Spleen (tissue), 7 donors: ENCODE results near the gene NOL9.

Source experiments
- POLR2A ChIP-seq, 3 donors: fragments of 450-650 bp; IDR thresholded peaks; one replicate each; pipeline ENCODE4 v1.5.1; 2017; ENCODE audit warnings: antibody characterized with exemption in 3 of 3, mild to moderate bottlenecking in 1 of 3
- POLR2AphosphoS5 ChIP-seq, 3 donors: sonication (generic); formaldehyde crosslinking; IDR thresholded peaks; one replicate each; pipeline ENCODE4 v1.5.1; 2017; ENCODE audit warnings: antibody characterized with exemption in 3 of 3
- TF ChIP-seq, protein P1 (sequence below), 11 experiments: fragments of 200-600 bp in 7 of 11; fragments of 450-650 bp in 4 of 11; sonication (generic) in 4 of 11; IDR thresholded peaks in 8 of 11; conservative IDR thresholded peaks in 3 of 11; 1 replicate in 7 of 11; 2 replicates in 4 of 11; pipeline versions ENCODE4 v1.4.0 to v1.8.0; 2016 to 2021; ENCODE audit warnings: antibody characterized with exemption in 11 of 11, inconsistent platforms in 4 of 11, mild to moderate bottlenecking in 1 of 11
- donor health status: DM: no; HTN: no; CAD: no; lungs with moderate emphysema.
- donor health status: DM: no; HTN: no; CAD: no.
- donor health status: DM: no; HTN: no; CAD: no.

DNA sequence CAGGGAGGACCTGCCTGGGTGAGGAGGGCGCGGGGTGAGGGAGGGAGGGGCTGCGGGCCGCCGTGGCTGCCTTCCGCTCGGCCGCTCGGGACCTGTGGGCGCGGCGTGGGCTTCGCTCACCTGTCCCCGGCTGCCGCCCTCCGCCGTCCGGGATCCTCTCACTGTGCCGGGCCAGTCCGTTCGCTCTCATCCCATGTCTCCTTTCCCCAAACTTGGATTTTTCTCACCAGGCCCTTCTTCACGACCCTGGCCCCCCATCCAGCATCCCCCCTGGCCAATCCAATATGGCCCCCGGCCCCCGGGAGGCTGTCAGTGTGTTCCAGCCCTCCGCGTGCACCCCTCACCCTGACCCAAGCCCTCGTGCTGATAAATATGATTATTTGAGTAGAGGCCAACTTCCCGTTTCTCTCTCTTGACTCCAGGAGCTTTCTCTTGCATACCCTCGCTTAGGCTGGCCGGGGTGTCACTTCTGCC is 25.8 kb upstream of the NOL9 start:
- TF ChIP-seq, protein P1, sequence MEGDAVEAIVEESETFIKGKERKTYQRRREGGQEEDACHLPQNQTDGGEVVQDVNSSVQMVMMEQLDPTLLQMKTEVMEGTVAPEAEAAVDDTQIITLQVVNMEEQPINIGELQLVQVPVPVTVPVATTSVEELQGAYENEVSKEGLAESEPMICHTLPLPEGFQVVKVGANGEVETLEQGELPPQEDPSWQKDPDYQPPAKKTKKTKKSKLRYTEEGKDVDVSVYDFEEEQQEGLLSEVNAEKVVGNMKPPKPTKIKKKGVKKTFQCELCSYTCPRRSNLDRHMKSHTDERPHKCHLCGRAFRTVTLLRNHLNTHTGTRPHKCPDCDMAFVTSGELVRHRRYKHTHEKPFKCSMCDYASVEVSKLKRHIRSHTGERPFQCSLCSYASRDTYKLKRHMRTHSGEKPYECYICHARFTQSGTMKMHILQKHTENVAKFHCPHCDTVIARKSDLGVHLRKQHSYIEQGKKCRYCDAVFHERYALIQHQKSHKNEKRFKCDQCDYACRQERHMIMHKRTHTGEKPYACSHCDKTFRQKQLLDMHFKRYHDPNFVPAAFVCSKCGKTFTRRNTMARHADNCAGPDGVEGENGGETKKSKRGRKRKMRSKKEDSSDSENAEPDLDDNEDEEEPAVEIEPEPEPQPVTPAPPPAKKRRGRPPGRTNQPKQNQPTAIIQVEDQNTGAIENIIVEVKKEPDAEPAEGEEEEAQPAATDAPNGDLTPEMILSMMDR (IDR thresholded peaks at IDR 0.05 in 8 of 11, conservative IDR thresholded peaks at IDR 0.05 in 3 of 11) = peak in 1 of 11 experiments; percentile 3
- TF ChIP-seq POLR2A (IDR thresholded peaks at IDR 0.05) = no peak
- TF ChIP-seq POLR2AphosphoS5 (IDR thresholded peaks at IDR 0.05) = no peak
